Measurements from ENCODE around the gene CLIC4.

CLIC4 gene

GRCh38 chr1:24861821-24862727 lies 116.8 kb downstream of the CLIC4 start:
- no peak overlapping the region for H3K4me3 ChIP-seq (ENCODE audit: low read length)
- peak; percentile 44 for DNase-seq (ENCODE audit: low read depth)
- TF ChIP-seq, protein P1, sequence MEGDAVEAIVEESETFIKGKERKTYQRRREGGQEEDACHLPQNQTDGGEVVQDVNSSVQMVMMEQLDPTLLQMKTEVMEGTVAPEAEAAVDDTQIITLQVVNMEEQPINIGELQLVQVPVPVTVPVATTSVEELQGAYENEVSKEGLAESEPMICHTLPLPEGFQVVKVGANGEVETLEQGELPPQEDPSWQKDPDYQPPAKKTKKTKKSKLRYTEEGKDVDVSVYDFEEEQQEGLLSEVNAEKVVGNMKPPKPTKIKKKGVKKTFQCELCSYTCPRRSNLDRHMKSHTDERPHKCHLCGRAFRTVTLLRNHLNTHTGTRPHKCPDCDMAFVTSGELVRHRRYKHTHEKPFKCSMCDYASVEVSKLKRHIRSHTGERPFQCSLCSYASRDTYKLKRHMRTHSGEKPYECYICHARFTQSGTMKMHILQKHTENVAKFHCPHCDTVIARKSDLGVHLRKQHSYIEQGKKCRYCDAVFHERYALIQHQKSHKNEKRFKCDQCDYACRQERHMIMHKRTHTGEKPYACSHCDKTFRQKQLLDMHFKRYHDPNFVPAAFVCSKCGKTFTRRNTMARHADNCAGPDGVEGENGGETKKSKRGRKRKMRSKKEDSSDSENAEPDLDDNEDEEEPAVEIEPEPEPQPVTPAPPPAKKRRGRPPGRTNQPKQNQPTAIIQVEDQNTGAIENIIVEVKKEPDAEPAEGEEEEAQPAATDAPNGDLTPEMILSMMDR (IDR thresholded peaks at IDR 0.05; ENCODE audit: insufficient read depth, low read depth, low read length, missing control alignments), result peak; percentile 25

GRCh38 chr1:24862775-24863483 lies 117.7 kb downstream of the CLIC4 start:
- no peak overlapping the region for H3K4me3 ChIP-seq (ENCODE audit: low read length)

DNA sequence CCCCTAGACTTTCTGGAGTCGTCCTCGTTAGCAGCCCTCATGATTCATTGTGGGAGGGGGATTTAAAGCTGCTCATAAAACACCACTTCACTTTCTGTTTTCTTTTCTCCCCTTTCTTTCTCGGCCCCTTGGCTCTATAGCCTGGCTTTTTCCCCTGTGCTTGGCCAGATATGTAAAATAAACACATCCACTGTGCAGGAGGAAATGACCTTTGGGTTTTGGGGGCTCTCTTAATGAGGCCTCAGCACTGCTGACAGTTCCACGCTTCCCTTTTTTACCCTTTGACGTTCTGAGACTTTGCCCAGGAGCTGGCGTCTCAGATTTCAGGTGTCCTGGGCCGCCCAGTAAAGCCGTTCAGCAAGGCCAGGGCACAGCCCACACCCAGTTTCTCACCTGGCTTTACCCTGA lies 119.1 kb downstream of the CLIC4 start:
- no peak for DNase-seq (ENCODE audit: low read depth)
- TF ChIP-seq, protein P1 (IDR thresholded peaks at IDR 0.05; ENCODE audit: insufficient read depth, low read depth, low read length, missing control alignments), result no peak
- no peak overlapping the region for H3K4me3 ChIP-seq (ENCODE audit: low read length)

More at GRCh38 chr1:24862775-24863483, 117.7 kb downstream of the CLIC4 start:
- DNase-seq (ENCODE audit: low read depth), result no peak
- TF ChIP-seq, protein P1 (IDR thresholded peaks at IDR 0.05; ENCODE audit: insufficient read depth, low read depth, low read length, missing control alignments), result no peak

DNA sequence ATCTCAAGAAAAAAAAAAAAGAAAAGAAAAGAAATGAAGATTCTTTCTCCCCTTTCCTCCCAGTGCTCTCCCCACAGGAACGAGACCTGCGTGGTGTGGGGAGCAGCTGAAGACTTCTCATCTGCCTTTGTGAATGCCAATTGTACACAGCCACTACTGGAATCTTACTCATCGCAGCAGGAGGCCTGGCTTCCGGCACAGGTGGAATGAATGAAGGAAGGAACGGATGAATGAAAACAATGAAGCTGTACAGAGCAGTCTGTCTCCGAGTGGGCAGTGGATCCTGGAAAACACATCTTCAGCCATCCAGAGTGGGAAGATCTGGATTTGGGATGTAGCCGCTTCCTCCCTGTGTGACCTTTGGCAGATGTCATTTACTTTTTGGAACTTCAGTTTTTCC lies 119.9 kb downstream of the CLIC4 start:
- no peak overlapping the region for H3K4me3 ChIP-seq (ENCODE audit: low read length)
- no peak for DNase-seq (ENCODE audit: low read depth)
- TF ChIP-seq, protein P1 (IDR thresholded peaks at IDR 0.05; ENCODE audit: insufficient read depth, low read depth, low read length, missing control alignments), result no peak

DNA sequence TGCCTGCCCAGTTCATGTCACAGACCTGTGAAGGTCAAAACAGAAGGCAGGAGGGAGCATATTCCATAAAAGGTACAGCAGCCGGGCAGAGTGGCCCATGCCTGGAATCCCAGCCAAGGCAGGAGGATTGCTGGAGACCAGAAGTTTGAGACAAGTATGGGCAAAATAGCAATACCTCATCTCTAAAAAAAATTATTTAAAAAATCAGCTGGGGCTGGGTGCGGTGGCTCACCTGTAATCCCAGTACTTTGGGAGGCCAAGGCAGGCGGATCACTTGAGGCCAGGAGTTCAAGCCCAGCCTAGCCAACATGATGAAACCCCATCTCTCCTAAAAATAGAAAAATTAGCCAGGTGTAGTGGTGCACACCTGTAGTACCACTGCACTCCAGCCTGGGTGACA lies 120.3 kb downstream of the CLIC4 start:
- TF ChIP-seq, protein P1 (IDR thresholded peaks at IDR 0.05; ENCODE audit: insufficient read depth, low read depth, low read length, missing control alignments), result no peak
- no peak for DNase-seq (ENCODE audit: low read depth)
- no peak overlapping the region for H3K4me3 ChIP-seq (ENCODE audit: low read length)

DNA sequence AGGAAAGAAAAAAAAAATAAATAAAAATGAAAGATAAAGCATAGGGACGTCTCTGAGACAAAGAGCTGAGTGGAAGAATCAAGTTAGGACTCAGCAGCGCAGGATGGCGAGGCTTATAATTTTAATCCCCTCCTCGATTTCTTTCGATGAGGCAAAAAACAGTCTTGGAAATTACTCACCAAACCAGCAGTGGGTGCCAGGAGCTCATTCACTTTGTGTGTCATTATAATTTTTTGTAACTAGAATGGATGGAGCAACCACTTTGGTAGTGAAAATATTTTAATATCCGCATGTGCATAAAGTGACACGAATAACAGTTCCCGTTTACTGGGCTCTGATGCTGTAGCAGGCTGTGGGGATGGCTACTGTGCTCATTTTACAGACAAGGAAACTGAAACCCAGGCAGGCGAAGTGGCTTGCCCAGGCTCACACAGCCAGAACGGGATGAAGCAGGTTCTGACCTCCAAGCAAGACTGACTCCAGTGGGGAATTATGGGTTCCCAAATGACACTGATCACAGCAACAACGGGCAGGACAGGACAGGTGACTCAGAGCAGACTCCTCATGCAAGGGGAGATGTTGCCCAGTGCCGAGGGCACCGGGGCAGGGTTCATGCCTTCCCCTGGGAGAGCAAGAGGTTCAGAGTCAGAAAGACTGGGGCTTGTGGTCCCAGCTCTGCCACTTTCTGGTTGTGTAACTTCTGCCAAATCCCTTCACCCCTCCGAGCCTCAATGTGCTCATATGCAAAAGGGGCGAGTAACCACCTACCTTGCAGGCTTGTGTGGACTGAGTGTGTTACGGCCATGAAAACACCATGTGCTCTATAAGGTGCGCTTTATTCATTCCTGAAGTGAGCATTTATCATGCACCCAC lies 121.2 kb downstream of the CLIC4 start:
- H3K4me3 ChIP-seq (ENCODE audit: low read length), result no peak overlapping the region
- TF ChIP-seq, protein P1 (IDR thresholded peaks at IDR 0.05; ENCODE audit: insufficient read depth, low read depth, low read length, missing control alignments), result no peak

More for the DNA sequence above, 121.2 kb downstream of the CLIC4 start:
- no peak for DNase-seq (ENCODE audit: low read depth)
